Stomach (tissue), 9 donors: ENCODE data around the gene GYG1. TPM values are rescaled to one million over a fixed set of nuclear protein-coding genes. Genes with fewer than 3 reads are reported as not detected.

Experiments
- DNase-seq, 2 donors: peaks; one replicate each; pipeline versions ENCODE4 v3.0.0 to v3.0.0-alpha.2; 2013 to 2019
- H3K27ac ChIP-seq, 5 donors: fragments of 200-600 bp in 4 of 5; sonication (generic) in 4 of 5; one replicate each; pipeline ENCODE4 v1.5.1; 2013 to 2019; ENCODE audit warnings: mild to moderate bottlenecking in 1 of 5, moderate library complexity in 1 of 5
- H3K27me3 ChIP-seq, 3 donors: fragments of 200-600 bp; sonication (generic); one replicate each; pipeline ENCODE4 v1.5.1; 2017 to 2019; ENCODE audit warnings: mixed run types in 1 of 3
- H3K36me3 ChIP-seq, 4 donors: fragments of 200-600 bp; sonication (generic); 1 replicate in 3 of 4; 2 replicates in 1 of 4; pipeline ENCODE4 v1.5.1; 2016 to 2019
- H3K4me1 ChIP-seq, 4 donors: fragments of 200-600 bp; sonication (generic); one replicate each; pipeline ENCODE4 v1.5.1; 2016 to 2019
- H3K4me3 ChIP-seq, 4 donors: fragments of 200-600 bp; sonication (generic) in 3 of 4; one replicate each; pipeline ENCODE4 v1.5.1; 2016 to 2019; ENCODE audit warnings: mild to moderate bottlenecking in 1 of 4
- H3K9me3 ChIP-seq, 4 donors: fragments of 200-600 bp; sonication (generic); one replicate each; pipeline ENCODE4 v1.5.1; 2016 to 2019
- EP300 ChIP-seq: sonication (generic); formaldehyde crosslinking; IDR thresholded peaks from one replicate; pipeline ENCODE4 v1.6.1; 2017; ENCODE audit warnings: antibody characterized with exemption
- POLR2A ChIP-seq, 4 donors: fragments of 450-650 bp; IDR thresholded peaks; one replicate each; pipeline ENCODE4 v1.6.1; 2016; ENCODE audit warnings: antibody characterized with exemption in 4 of 4, control low read depth in 2 of 4, mild to moderate bottlenecking in 1 of 4, moderate library complexity in 1 of 4
- POLR2AphosphoS5 ChIP-seq, 3 donors: sonication (generic); formaldehyde crosslinking; IDR thresholded peaks; one replicate each; pipeline ENCODE4 v1.6.1; 2016; ENCODE audit warnings: antibody characterized with exemption in 3 of 3
- WGBS, 5 donors: extraction: QIAGEN DNeasy Blood & Tissue Kit in 3 of 5; methylation state at CpG; one replicate each; pipeline versions ENCODE4 v1.1.5 to v1.1.7; 2013 to 2018; 5-methylcytosine and 5-hydroxymethylcytosine counted together
- intact Hi-C: fragments of 100-400 bp; cut with DNase I; formaldehyde crosslinking; loops from one replicate; pipeline ENCODE4 v1.15.1; 2023; ENCODE audit warnings: low total_unique reads
- polyA plus RNA-seq, 3 donors: library from polyadenylated mRNA; stranded (reverse); fragments of 200-250 nt; gene quantifications; one replicate each; pipeline ENCODE4 v1.2.3, GENCODE V29; 2013
- total RNA-seq, 5 donors: library from RNA; depleted of rRNA; stranded (reverse); fragments of >200 nt; gene quantifications; one replicate each; pipeline versions ENCODE4 v1.1.0 to v1.2.3, GENCODE V29; 2014 to 2016
- TF ChIP-seq, protein P1 (sequence below), 7 experiments: fragments of 450-650 bp in 4 of 7; fragments of 200-600 bp in 3 of 7; sonication (generic) in 3 of 7; IDR thresholded peaks; one replicate each; pipeline ENCODE4 v1.5.1; 2016 to 2019; ENCODE audit warnings: antibody characterized with exemption in 7 of 7, control low read depth in 2 of 7, mild to moderate bottlenecking in 1 of 7
- donor health status: healthy with polysubstance abuse.
- donor health status: Bipolar disorder and iron deficiency.
- donor health status: healthy.

The GYG1 gene
- total and polyA plus RNA-seq, 8 donors, result 4.9 to 169 (median 38.1) TPM

DNA sequence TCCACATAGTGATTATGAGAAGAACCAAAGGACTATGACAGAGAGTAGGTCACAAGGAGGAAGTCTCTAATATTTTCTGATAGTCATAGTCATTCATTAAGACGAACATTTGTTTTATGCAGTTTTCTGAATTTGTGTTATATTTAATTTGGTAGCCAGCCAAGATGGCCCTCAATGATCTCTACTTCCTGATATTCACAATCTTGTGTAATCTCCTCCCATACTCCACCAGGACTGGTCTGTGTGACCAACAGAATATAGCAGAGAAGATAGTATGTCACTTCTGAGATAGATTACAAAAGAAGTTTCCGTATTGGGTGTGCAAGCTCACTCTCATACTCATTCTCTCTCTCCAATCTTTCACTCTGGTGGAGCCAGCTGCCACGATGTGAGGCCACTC is 64.2 kb downstream of the GYG1 start:
- Histone ChIP-seq H3K36me3 (peaks cover 13 to 88% (median 76%) of the 10 kb centered on the region in 4 donors), H3K4me1 (no peaks in the 10 kb centered on the region), H3K4me3 (no peak overlapping the region), H3K27me3 (no peaks in the 10 kb centered on the region), H3K9me3 (no peaks in the 10 kb centered on the region), H3K27ac (no peak overlapping the region)
- no peak for DNase-seq
- intact Hi-C loops, result no loop called here
- WGBS, 5 donors, result 72 to 84% (median 79%) methylated on average over 3 of the region's 3 CpGs
- TF ChIP-seq, protein P1, sequence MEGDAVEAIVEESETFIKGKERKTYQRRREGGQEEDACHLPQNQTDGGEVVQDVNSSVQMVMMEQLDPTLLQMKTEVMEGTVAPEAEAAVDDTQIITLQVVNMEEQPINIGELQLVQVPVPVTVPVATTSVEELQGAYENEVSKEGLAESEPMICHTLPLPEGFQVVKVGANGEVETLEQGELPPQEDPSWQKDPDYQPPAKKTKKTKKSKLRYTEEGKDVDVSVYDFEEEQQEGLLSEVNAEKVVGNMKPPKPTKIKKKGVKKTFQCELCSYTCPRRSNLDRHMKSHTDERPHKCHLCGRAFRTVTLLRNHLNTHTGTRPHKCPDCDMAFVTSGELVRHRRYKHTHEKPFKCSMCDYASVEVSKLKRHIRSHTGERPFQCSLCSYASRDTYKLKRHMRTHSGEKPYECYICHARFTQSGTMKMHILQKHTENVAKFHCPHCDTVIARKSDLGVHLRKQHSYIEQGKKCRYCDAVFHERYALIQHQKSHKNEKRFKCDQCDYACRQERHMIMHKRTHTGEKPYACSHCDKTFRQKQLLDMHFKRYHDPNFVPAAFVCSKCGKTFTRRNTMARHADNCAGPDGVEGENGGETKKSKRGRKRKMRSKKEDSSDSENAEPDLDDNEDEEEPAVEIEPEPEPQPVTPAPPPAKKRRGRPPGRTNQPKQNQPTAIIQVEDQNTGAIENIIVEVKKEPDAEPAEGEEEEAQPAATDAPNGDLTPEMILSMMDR (IDR thresholded peaks at IDR 0.05), result no peak
- TF ChIP-seq EP300, result no peak
- TF ChIP-seq POLR2AphosphoS5 (IDR thresholded peaks at IDR 0.05), result no peak
- TF ChIP-seq POLR2A (IDR thresholded peaks at IDR 0.05), result no peak

DNA sequence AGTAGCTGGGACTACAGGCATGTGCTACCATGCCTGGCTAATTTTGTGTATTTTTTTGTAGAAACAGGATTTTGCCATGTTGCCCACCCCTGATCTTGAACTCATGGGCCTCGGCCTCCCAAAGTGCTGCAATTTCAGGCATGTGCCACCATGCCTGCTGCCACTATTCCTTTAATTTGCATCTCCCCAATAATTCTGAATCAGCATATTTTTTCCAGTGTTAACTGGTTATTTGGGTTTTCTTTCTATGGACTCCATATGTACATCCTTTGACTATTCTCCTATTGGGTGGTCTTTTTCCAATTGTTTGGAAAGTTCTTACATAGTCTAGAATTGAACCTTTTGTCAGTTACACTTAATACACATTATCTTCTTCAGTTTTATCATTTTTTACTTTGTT is 66.9 kb downstream of the GYG1 start:
- H3K27ac ChIP-seq, result no peak overlapping the region
- TF ChIP-seq, protein P1 (IDR thresholded peaks at IDR 0.05), result no peak
- no peak for TF ChIP-seq EP300
- TF ChIP-seq POLR2AphosphoS5 (IDR thresholded peaks at IDR 0.05), result no peak
- no peak for TF ChIP-seq POLR2A (IDR thresholded peaks at IDR 0.05)
- WGBS, 5 donors, result 91 to 100% (median 100%) methylated on average over 1 of the region's 1 CpG
- H3K27me3 ChIP-seq, result no peaks in the 10 kb centered on the region
- H3K4me1 ChIP-seq, result no peaks in the 10 kb centered on the region
- H3K36me3 ChIP-seq, result peaks cover 6 to 83% (median 73%) of the 10 kb centered on the region in 4 donors
- DNase-seq, result no peak
- intact Hi-C loops, result no loop called here
- H3K9me3 ChIP-seq, result no peaks in the 10 kb centered on the region
- no peak overlapping the region for H3K4me3 ChIP-seq

DNA sequence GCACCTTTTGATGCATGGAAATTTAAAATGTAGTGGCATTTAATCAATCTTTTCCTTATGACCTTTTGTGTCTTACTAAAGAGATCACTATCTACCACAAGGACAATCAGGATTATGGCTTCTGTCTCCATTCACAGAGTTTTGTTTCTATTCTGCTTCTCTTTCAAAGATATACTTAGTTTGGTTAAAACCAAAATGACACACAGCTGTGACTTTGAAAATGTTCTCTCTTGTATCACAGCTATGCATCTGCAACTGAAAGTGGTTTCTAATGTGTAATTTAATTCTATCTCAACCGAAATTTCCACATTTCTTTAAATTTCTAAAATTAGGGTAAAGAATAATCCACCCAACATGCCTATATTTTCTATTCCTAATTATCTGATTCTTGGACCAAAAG is 67.3 kb downstream of the GYG1 start:
- Histone ChIP-seq H3K9me3 (no peaks in the 10 kb centered on the region), H3K4me3 (no peak overlapping the region), H3K4me1 (no peaks in the 10 kb centered on the region), H3K27ac (no peak overlapping the region), H3K36me3 (peaks cover 3 to 83% (median 70%) of the 10 kb centered on the region in 4 donors), H3K27me3 (no peaks in the 10 kb centered on the region)
- intact Hi-C loops, result no loop called here
- TF ChIP-seq, protein P1 (IDR thresholded peaks at IDR 0.05), result no peak
- TF ChIP-seq POLR2A (IDR thresholded peaks at IDR 0.05), result no peak
- no peak for TF ChIP-seq EP300
- TF ChIP-seq POLR2AphosphoS5 (IDR thresholded peaks at IDR 0.05), result no peak
- DNase-seq, result no peak
- 83 to 89% (median 86%) methylated on average over 1 of the region's 1 CpG for WGBS, 5 donors

DNA sequence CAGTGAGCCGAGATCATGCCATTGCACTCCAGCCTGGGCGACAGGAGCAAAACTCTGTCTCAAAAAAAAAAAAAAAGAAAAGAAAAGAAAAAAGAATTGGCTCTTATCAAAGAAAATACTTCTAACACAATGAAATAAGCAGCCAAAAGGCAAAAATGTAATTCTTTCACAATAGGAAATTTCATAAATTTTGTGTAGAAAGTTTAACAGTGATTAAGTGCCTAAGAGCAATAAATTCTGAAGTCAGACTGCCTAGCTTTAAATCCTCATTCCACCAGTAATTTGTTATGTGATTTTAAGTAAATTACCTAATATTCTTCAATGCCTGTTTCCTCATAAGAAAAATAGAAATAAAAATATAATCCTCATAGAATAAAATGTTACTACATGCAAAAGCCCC is 70.4 kb downstream of the GYG1 start:
- Histone ChIP-seq H3K4me1 (no peaks in the 10 kb centered on the region), H3K27me3 (no peaks in the 10 kb centered on the region), H3K36me3 (peaks cover 3 to 73% (median 58%) of the 10 kb centered on the region in 4 donors), H3K27ac (no peak overlapping the region), H3K9me3 (no peaks in the 10 kb centered on the region), H3K4me3 (no peak overlapping the region)
- no peak for DNase-seq
- intact Hi-C loops, result no loop called here
- TF ChIP-seq POLR2AphosphoS5 (IDR thresholded peaks at IDR 0.05), result no peak
- TF ChIP-seq POLR2A (IDR thresholded peaks at IDR 0.05), result no peak
- WGBS, 5 donors, result 92 to 100% (median 100%) methylated on average over 2 of the region's 2 CpGs

DNA sequence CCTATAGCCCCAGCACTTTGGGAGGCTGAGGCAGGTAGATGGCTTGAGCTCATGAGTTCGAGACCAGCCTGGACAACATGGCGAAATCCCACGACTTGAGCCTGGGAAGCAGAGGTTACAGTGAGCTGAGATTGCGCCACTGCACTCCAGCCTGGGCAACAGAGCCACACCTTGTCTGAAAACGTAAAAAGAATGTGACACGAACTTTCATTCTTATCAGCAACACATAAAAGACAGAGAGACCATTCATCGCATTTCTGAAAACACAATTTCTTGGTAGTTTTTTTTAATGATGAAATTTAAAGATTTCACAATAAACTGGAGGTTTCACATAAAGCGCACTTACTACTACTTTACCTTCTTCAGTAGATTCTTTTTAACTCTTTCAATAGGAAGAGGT is 76.5 kb downstream of the GYG1 start:
- Histone ChIP-seq H3K27ac (no peak overlapping the region), H3K4me3 (no peak overlapping the region), H3K36me3 (peaks cover 0 to 87% (median 66%) of the 10 kb centered on the region in 4 donors), H3K9me3 (no peaks in the 10 kb centered on the region), H3K4me1 (no peaks in the 10 kb centered on the region), H3K27me3 (no peaks in the 10 kb centered on the region)
- WGBS, 5 donors, result 85 to 95% (median 90%) methylated on average over 8 of the region's 8 CpGs
- no peak for DNase-seq
- intact Hi-C loops, result no loop called here
- TF ChIP-seq, protein P1 (IDR thresholded peaks at IDR 0.05), result no peak
- TF ChIP-seq EP300 (no peak), POLR2AphosphoS5 (IDR thresholded peaks at IDR 0.05) (no peak), POLR2A (IDR thresholded peaks at IDR 0.05) (no peak)
